HEK293 (cell line): ENCODE measurements around the gene UBE4A.
A peak's percentile ranks its signal among the peaks of the same experiment; 100 is the strongest.

ENCODE experiments used
- ATF2 ChIP-seq: fragments of 450-650 bp; formaldehyde crosslinking; IDR thresholded peaks from 2 replicates; pipeline ENCODE4 v1.5.1; 2016; ENCODE audit warnings: missing biosample characterization, missing genetic modification characterization, low read depth
- BCL11B ChIP-seq: fragments of 450-650 bp; formaldehyde crosslinking; IDR thresholded peaks from 2 replicates; pipeline ENCODE4 v1.5.1; 2016; ENCODE audit warnings: low read depth, missing biosample characterization, missing genetic modification characterization
- KLF17 ChIP-seq: fragments of 450-650 bp; formaldehyde crosslinking; IDR thresholded peaks from 2 replicates; pipeline ENCODE4 v1.5.1; 2016; ENCODE audit warnings: missing biosample characterization, missing genetic modification characterization
- OVOL3 ChIP-seq: fragments of 450-650 bp; formaldehyde crosslinking; IDR thresholded peaks from 2 replicates; pipeline ENCODE4 v1.5.1; 2016; ENCODE audit warnings: missing biosample characterization, missing genetic modification characterization
- REPIN1 ChIP-seq: fragments of 450-650 bp; formaldehyde crosslinking; IDR thresholded peaks from 2 replicates; pipeline ENCODE4 v1.5.1; 2017; ENCODE audit warnings: missing biosample characterization, missing genetic modification characterization, low read depth
- REST ChIP-seq: fragments of 450-650 bp; formaldehyde crosslinking; IDR thresholded peaks from 2 replicates; pipeline ENCODE4 v1.5.1; 2016; ENCODE audit warnings: missing biosample characterization, missing genetic modification characterization
- SP3 ChIP-seq: fragments of 450-650 bp; formaldehyde crosslinking; IDR thresholded peaks from 2 replicates; pipeline ENCODE4 v1.5.1; 2016; ENCODE audit warnings: missing biosample characterization, missing genetic modification characterization
- TSHZ1 ChIP-seq: fragments of 450-650 bp; formaldehyde crosslinking; IDR thresholded peaks from 2 replicates; pipeline ENCODE4 v1.5.1; 2016; ENCODE audit warnings: missing biosample characterization, missing genetic modification characterization, borderline replicate concordance
- WT1 ChIP-seq: fragments of 450-650 bp; formaldehyde crosslinking; IDR thresholded peaks from 2 replicates; pipeline ENCODE4 v1.5.1; 2016; ENCODE audit warnings: missing biosample characterization, missing genetic modification characterization
- YY1 ChIP-seq: fragments of 450-650 bp; formaldehyde crosslinking; IDR thresholded peaks from 2 replicates; pipeline ENCODE4 v1.5.1; 2018; ENCODE audit warnings: missing biosample characterization, missing genetic modification characterization
- ZNF211 ChIP-seq: fragments of 450-650 bp; formaldehyde crosslinking; IDR thresholded peaks from 2 replicates; pipeline ENCODE4 v1.5.1; 2016; ENCODE audit warnings: low read depth, missing biosample characterization, missing genetic modification characterization
- ZNF214 ChIP-seq: fragments of 450-650 bp; formaldehyde crosslinking; IDR thresholded peaks from 2 replicates; pipeline ENCODE4 v1.5.1; 2017; ENCODE audit warnings: missing biosample characterization, mild to moderate bottlenecking, missing genetic modification characterization, borderline replicate concordance
- ZNF350 ChIP-seq: fragments of 450-650 bp; formaldehyde crosslinking; IDR thresholded peaks from 2 replicates; pipeline ENCODE4 v1.5.0; 2017; ENCODE audit warnings: missing biosample characterization, mild to moderate bottlenecking, missing genetic modification characterization
- ZNF449 ChIP-seq: fragments of 450-650 bp; formaldehyde crosslinking; IDR thresholded peaks from 2 replicates; pipeline ENCODE4 v1.5.1; 2017; ENCODE audit warnings: missing biosample characterization, mild to moderate bottlenecking, missing genetic modification characterization, moderate library complexity
- ZNF48 ChIP-seq: fragments of 450-650 bp; formaldehyde crosslinking; IDR thresholded peaks from 2 replicates; pipeline ENCODE4 v1.5.1; 2016; ENCODE audit warnings: missing biosample characterization, missing genetic modification characterization
- ZNF488 ChIP-seq: fragments of 450-650 bp; formaldehyde crosslinking; IDR thresholded peaks from 2 replicates; pipeline ENCODE4 v1.5.1; 2016; ENCODE audit warnings: missing biosample characterization, missing genetic modification characterization
- ZNF513 ChIP-seq: fragments of 450-650 bp; IDR thresholded peaks from 2 replicates; pipeline ENCODE4 v1.5.1; 2018; ENCODE audit warnings: missing biosample characterization, missing genetic modification characterization
- ZNF558 ChIP-seq: fragments of 450-650 bp; formaldehyde crosslinking; IDR thresholded peaks from 2 replicates; pipeline ENCODE4 v1.5.1; 2016; ENCODE audit warnings: missing biosample characterization, missing genetic modification characterization
- ZNF623 ChIP-seq: fragments of 450-650 bp; formaldehyde crosslinking; IDR thresholded peaks from 2 replicates; pipeline ENCODE4 v1.5.1; 2016; ENCODE audit warnings: missing biosample characterization, missing genetic modification characterization
- ZNF645 ChIP-seq: fragments of 450-650 bp; formaldehyde crosslinking; IDR thresholded peaks from 2 replicates; pipeline ENCODE4; 2016; ENCODE audit warnings: missing biosample characterization, missing genetic modification characterization
- ZNF785 ChIP-seq: fragments of 450-650 bp; formaldehyde crosslinking; IDR thresholded peaks from 2 replicates; pipeline ENCODE4 v1.5.1; 2016; ENCODE audit warnings: missing biosample characterization, missing genetic modification characterization
- ZSCAN5A ChIP-seq: fragments of 450-650 bp; formaldehyde crosslinking; IDR thresholded peaks from 2 replicates; pipeline ENCODE4 v1.5.1; 2016; ENCODE audit warnings: missing biosample characterization, missing genetic modification characterization

Gene UBE4A

GRCh38 chr11:118435893-118436624, 76.7 kb downstream of the UBE4A start, which contains the start of gene KMT2A (continued):
- no peak for TF ChIP-seq ZNF623 (tag by site-specific recombination)
- no peak for TF ChIP-seq ZNF558
- TF ChIP-seq REPIN1: no peak
- TF ChIP-seq BCL11B (tag by site-specific recombination): no peak
- TF ChIP-seq SP3 (tag by site-specific recombination): peak; percentile 87
- peak; percentile 90 for TF ChIP-seq ZSCAN5A (tag by site-specific recombination)
- TF ChIP-seq OVOL3 (tag by site-specific recombination): no peak
- TF ChIP-seq ZNF211: no peak
- peak; percentile 87 for TF ChIP-seq YY1
- peak; percentile 67 for TF ChIP-seq TSHZ1 (tag by site-specific recombination)
- TF ChIP-seq WT1 (tag by site-specific recombination): peak; percentile 54
- peak; percentile 94 for TF ChIP-seq KLF17 (tag by site-specific recombination)
- peak; percentile 82; the same call in 1 of the 2 replicates for TF ChIP-seq ZNF785 (tag by site-specific recombination)
- peak; percentile 26; the same call in 1 of the 2 replicates for TF ChIP-seq REST (tag by site-specific recombination)
- no peak for TF ChIP-seq ZNF513 (tag by site-specific recombination)
- no peak for TF ChIP-seq ZNF449 (tag by site-specific recombination)
- no peak for TF ChIP-seq ZNF645
- no peak for TF ChIP-seq ZNF48 (tag by site-specific recombination)
- TF ChIP-seq ZNF488 (tag by site-specific recombination): no peak
- TF ChIP-seq ZNF350: no peak
- peak; percentile 18; the same call in 1 of the 2 replicates for TF ChIP-seq ATF2 (tag by site-specific recombination)
- no peak for TF ChIP-seq ZNF214 (tag by site-specific recombination)
